Activated naive CD8-positive, alpha-beta T cell treated with anti-CD3 and anti-CD28 coated beads for 36 hours (primary cell): Measurements from ENCODE around the gene RNF146. TPM values are rescaled to one million over a fixed set of nuclear protein-coding genes. Genes with fewer than 3 reads are reported as not detected.
"Not testable (repeated sequence)": the region's sequence is repeated elsewhere in the genome, so short reads cannot be mapped to it uniquely, and the experiment has no call there.

Experiments used
- DNase-seq: peaks from one replicate; pipeline ENCODE4 v3.0.0; 2021
- H3K27ac Mint-ChIP-seq: one replicate; pipeline ENCODE4 v1.8.0; 2022; ENCODE audit warnings: mild to moderate bottlenecking, moderate library complexity, mixed read lengths
- H3K27me3 Mint-ChIP-seq: one replicate; pipeline ENCODE4 v1.8.0; 2022; ENCODE audit warnings: mild to moderate bottlenecking, mixed read lengths
- H3K36me3 Mint-ChIP-seq: one replicate; pipeline ENCODE4 v1.8.0; 2021; ENCODE audit warnings: mild to moderate bottlenecking, mixed read lengths
- H3K4me1 Mint-ChIP-seq: one replicate; pipeline ENCODE4 v1.8.0; 2021; ENCODE audit warnings: mixed read lengths
- H3K4me3 Mint-ChIP-seq: one replicate; pipeline ENCODE4 v1.8.0; 2022; ENCODE audit warnings: mild to moderate bottlenecking, moderate library complexity, mixed read lengths
- H3K9me3 Mint-ChIP-seq: one replicate; pipeline ENCODE4 v1.8.0; 2022; ENCODE audit warnings: mixed read lengths
- total RNA-seq, 2 experiments: library from RNA; stranded (reverse); gene quantifications; one replicate each; pipeline ENCODE4 v1.2.3, GENCODE V29; 2021

Gene RNF146
- total RNA-seq, 2 experiments from 2014 or later, result 11.2 to 13.1 TPM

- Mint-ChIP-seq H3K4me3 (no peak overlapping the region), H3K4me1 (peaks cover 28% of the 10 kb centered on the region), H3K36me3 (peaks cover 12% of the 10 kb centered on the region), H3K27ac (no peak overlapping the region), H3K27me3 (no peaks in the 10 kb centered on the region), H3K9me3 (no peaks in the 10 kb centered on the region)
- no peak for DNase-seq
Observed at GRCh38 chr6:127301199-127301700, 34.6 kb downstream of the RNF146 start.

- no peaks in the 10 kb centered on the region for H3K27me3 Mint-ChIP-seq
- peak; percentile 14 for DNase-seq
- no peak overlapping the region for H3K4me3 Mint-ChIP-seq
- H3K9me3 Mint-ChIP-seq, result peaks cover 7% of the 10 kb centered on the region
- H3K4me1 Mint-ChIP-seq, result peaks cover 34% of the 10 kb centered on the region
- no peak overlapping the region for H3K27ac Mint-ChIP-seq
- peaks cover 21% of the 10 kb centered on the region for H3K36me3 Mint-ChIP-seq
Observed at GRCh38 chr6:127302728-127303660, 36.3 kb downstream of the RNF146 start.

GRCh38 chr6:127303917-127304316 is 37.3 kb downstream of the RNF146 start:
- Mint-ChIP-seq H3K4me1 (peaks cover 36% of the 10 kb centered on the region), H3K9me3 (peaks cover 15% of the 10 kb centered on the region), H3K36me3 (peaks cover 30% of the 10 kb centered on the region), H3K27me3 (no peaks in the 10 kb centered on the region), H3K4me3 (no peak overlapping the region), H3K27ac (no peak overlapping the region)
- DNase-seq, result no peak

- DNase-seq, result no peak
- H3K9me3 Mint-ChIP-seq, result peaks cover 22% of the 10 kb centered on the region
- H3K27me3 Mint-ChIP-seq, result no peaks in the 10 kb centered on the region
- H3K27ac Mint-ChIP-seq, result no peak overlapping the region
- H3K4me1 Mint-ChIP-seq, result peaks cover 40% of the 10 kb centered on the region
- no peak overlapping the region for H3K4me3 Mint-ChIP-seq
- peaks cover 43% of the 10 kb centered on the region for H3K36me3 Mint-ChIP-seq
Observed at GRCh38 chr6:127305741-127306140, 39.1 kb downstream of the RNF146 start.

DNA sequence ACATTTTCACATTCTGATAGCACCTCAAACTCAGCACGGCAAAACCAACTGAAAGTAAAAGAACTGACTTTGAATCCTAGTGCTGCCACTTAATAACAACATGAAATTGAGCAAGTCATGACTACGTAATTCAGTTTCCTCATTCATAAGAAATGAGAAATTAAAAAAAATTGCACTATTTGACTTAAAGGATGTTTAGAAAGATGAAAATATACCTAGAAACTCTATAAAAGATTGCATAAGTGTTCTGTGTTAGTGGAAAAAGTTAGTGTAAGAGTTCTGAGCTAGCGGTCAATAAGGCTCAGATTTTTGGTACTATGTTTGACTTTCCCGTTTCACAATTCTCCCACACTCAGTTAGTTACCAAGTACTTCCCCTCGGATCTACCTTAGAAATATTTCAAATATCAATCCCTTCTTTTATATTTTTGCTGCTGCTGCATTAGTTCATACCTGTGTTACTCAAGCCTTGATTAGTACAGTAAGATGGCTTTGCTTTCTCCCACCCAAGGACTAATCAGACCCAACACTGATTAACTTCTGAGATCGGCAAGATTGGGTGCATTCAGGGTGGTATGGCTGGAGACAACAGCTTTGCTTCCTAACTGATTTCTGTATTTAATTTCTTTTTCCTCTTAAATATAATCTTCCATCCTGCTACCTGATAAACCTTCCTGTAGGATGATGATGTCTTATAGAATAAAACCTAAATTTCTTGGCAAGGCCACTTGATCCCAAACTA is 50.9 kb downstream of the RNF146 start:
- H3K27me3 Mint-ChIP-seq, result no peaks in the 10 kb centered on the region
- DNase-seq, result no peak
- H3K36me3 Mint-ChIP-seq, result peaks cover 24% of the 10 kb centered on the region
- peaks cover 17% of the 10 kb centered on the region for H3K4me1 Mint-ChIP-seq
- H3K27ac Mint-ChIP-seq, result no peak overlapping the region
- H3K9me3 Mint-ChIP-seq, result no peaks in the 10 kb centered on the region
- no peak overlapping the region for H3K4me3 Mint-ChIP-seq

DNA sequence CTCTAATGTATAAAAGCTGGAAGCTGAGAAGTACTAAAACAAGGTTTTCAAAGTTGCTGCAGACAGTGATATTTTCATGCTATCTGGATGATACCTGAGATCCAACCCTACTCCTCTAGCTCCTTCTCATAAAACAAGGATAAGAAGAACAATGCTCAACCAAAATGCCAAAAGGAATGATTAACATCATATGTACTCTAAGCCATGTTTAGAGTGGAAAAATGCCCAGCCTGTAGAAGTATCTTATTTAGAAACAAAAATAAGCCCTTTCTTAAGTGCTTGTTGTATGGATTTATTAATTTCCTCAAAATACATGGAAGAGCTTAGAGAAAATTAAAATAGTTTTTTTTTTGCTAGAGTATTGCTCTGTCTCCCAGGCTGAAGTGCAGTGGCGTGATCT is 53.0 kb downstream of the RNF146 start:
- Mint-ChIP-seq H3K9me3 (no peaks in the 10 kb centered on the region), H3K4me3 (no peak overlapping the region), H3K36me3 (peaks cover 20% of the 10 kb centered on the region), H3K27ac (no peak overlapping the region), H3K27me3 (no peaks in the 10 kb centered on the region), H3K4me1 (peaks cover 19% of the 10 kb centered on the region)
- DNase-seq, result no peak

GRCh38 chr6:127328043-127328609 is 61.5 kb downstream of the RNF146 start:
- no peaks in the 10 kb centered on the region for H3K9me3 Mint-ChIP-seq
- H3K36me3 Mint-ChIP-seq, result peaks cover 26% of the 10 kb centered on the region
- DNase-seq, result no peak
- no peak overlapping the region for H3K27ac Mint-ChIP-seq
- H3K4me1 Mint-ChIP-seq, result peaks cover 13% of the 10 kb centered on the region
- H3K27me3 Mint-ChIP-seq, result no peaks in the 10 kb centered on the region
- H3K4me3 Mint-ChIP-seq, result no peak overlapping the region

- not testable (repeated sequence) for H3K27me3 Mint-ChIP-seq, H3K9me3 Mint-ChIP-seq, H3K27ac Mint-ChIP-seq, H3K4me3 Mint-ChIP-seq, DNase-seq
- H3K4me1 Mint-ChIP-seq, result peaks cover 25% of the 10 kb centered on the region
- peaks cover 29% of the 10 kb centered on the region for H3K36me3 Mint-ChIP-seq
Observed at GRCh38 chr6:127331256-127331655, 64.6 kb downstream of the RNF146 start.

GRCh38 chr6:127332383-127332961 is 65.8 kb downstream of the RNF146 start:
- H3K4me3 Mint-ChIP-seq, result no peak overlapping the region
- peaks cover 35% of the 10 kb centered on the region for H3K4me1 Mint-ChIP-seq
- DNase-seq, result no peak
- peaks cover 31% of the 10 kb centered on the region for H3K36me3 Mint-ChIP-seq
- no peaks in the 10 kb centered on the region for H3K9me3 Mint-ChIP-seq
- peak overlapping the region; percentile 42 for H3K27ac Mint-ChIP-seq
- no peaks in the 10 kb centered on the region for H3K27me3 Mint-ChIP-seq

Other genes starting within 250 kb of the RNF146 start
- gene RSPO3, start 148.2 kb upstream of the RNF146 start, total RNA-seq, result not detected
- 10 to 100 TPM; 61.7 to 64.1 TPM for gene ECHDC1, start 76.7 kb downstream of the RNF146 start, total RNA-seq
- gene KIAA0408, start 192.5 kb downstream of the RNF146 start, total RNA-seq, result 1 to 10 TPM; 2.3 to 3.1 TPM